Measurements from ENCODE around the gene RTN4RL1. TPM values are rescaled to one million over a fixed set of nuclear protein-coding genes. Genes with fewer than 3 reads are reported as not detected.

RTN4RL1 gene, protein sequence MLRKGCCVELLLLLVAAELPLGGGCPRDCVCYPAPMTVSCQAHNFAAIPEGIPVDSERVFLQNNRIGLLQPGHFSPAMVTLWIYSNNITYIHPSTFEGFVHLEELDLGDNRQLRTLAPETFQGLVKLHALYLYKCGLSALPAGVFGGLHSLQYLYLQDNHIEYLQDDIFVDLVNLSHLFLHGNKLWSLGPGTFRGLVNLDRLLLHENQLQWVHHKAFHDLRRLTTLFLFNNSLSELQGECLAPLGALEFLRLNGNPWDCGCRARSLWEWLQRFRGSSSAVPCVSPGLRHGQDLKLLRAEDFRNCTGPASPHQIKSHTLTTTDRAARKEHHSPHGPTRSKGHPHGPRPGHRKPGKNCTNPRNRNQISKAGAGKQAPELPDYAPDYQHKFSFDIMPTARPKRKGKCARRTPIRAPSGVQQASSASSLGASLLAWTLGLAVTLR
- 4.4 and 8.0 TPM in 2 replicates for total RNA-seq

GRCh38 chr17:2025220-2025621, at the start of gene RTN4RL1:
Gene RTN4RL1, minus strand, starts transcription at chr17:2025334. Its CDS starts 469 bp downstream, at chr17:2024865.

GRCh38 chr17:2054512-2055291, 29.6 kb upstream of the RTN4RL1 start, which contains the start of gene HIC1:
Gene HIC1, plus strand, starts transcription at chr17:2055103. Its CDS starts 1,588 bp downstream, at chr17:2056691.

GRCh38 chr17:2041561-2042389, 16.6 kb upstream of the RTN4RL1 start, which contains the start of gene OVCA2:
Gene OVCA2, plus strand, starts transcription at chr17:2042022. Its CDS starts 26 bp downstream, at chr17:2042048.

DNA sequence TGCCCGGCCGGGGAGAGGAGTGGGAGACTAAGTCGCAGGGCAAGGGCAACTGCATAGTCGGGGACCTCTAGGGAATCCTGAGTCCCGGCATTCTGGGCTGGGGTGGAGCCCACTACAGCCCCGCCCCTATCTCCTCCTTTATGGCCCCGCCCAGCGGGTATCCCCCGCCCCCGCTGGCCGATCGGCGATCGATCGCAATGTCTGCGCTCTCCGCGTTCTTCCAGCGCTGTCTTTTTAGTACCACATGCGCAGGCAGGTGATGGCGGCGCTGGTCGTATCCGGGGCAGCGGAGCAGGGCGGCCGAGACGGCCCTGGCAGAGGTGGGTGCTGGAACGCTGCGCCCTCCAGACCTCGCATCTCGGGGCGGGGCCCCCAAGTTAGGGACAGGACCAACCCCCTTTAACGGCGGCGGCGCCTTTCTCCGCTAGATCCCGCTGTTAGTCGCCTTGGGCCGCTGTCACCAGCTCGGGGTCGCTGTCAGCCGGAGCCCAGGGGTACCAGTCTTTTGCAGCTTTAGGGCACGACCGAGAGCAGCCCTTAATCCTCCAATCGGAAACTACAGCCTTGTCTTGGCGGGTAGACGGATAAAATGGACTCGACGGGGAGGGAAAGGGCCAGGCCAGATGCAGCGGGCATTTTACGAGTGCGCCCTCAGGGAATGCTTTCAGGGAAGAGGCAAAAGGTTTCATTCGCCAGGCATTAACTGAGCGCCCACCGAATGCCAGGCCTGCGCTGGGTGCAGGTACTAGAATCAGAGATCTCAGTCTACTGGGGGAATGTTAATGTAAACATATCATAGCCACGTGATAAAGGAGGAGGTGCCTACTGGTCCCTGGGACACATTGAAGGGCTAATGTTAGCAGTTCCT, 5.0 kb upstream of the RTN4RL1 start, which contains the start of gene DPH1:
Gene DPH1 (plus strand): TSS at position 243 of the 868 bp plus-strand sequence. CDS start 17 bp downstream, at position 260.

Other genes with a start within 250 kb of the RTN4RL1 start
- 4.7 and 6.3 TPM in 2 replicates for gene SMYD4, start 195.4 kb downstream of the RTN4RL1 start, total RNA-seq
- gene RPA1, start 195.3 kb downstream of the RTN4RL1 start, total RNA-seq = 20.1 and 27.5 TPM in 2 replicates
- 21.0 and 24.6 TPM in 2 replicates for gene DPH1, start 4.8 kb upstream of the RTN4RL1 start, total RNA-seq
- gene OVCA2, start 16.7 kb upstream of the RTN4RL1 start, total RNA-seq = 67.2 and 74.0 TPM in 2 replicates
- gene HIC1, start 29.8 kb upstream of the RTN4RL1 start, total RNA-seq = 3.3 and 3.7 TPM in 2 replicates